Adrenal gland (tissue), 5 donors: ENCODE data around the gene ZYX.

Source experiments
- POLR2A ChIP-seq, 2 donors: fragments of 450-650 bp; IDR thresholded peaks; one replicate each; pipeline ENCODE4 v1.6.1; 2017; ENCODE audit warnings: antibody characterized with exemption in 2 of 2, mild to moderate bottlenecking in 2 of 2, moderate library complexity in 1 of 2
- TF ChIP-seq, protein P1 (sequence below), 6 experiments: fragments of 450-650 bp in 4 of 6; fragments of 200-600 bp in 2 of 6; sonication (generic) in 1 of 6; IDR thresholded peaks; 1 replicate in 5 of 6; 2 replicates in 1 of 6; pipeline versions ENCODE4 v1.5.1 to v1.8.0; 2016 to 2021; ENCODE audit warnings: antibody characterized with exemption in 6 of 6, mild to moderate bottlenecking in 2 of 6, moderate library complexity in 1 of 6
- donor health status: DM: no; HTN: no; CAD: no.

DNA sequence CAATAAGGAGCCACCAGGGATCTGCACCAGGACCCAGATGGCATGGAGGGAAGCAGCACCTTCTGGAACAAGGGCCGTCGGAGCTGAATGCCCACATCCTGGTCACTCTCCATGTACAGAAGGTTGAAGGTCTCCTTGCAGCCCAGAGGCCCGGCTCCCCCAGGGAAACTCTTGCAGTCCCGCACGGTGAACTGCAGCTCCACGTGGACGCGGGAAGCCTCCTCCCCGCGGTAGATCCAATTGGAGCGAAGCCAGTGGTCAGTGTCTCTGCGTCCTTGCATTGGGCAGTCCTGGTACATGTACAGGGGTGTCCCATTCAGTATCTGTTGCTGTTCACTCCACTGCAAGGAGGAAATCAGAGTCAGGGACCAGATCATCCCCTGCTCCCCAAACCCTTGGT, 20.1 kb downstream of the ZYX start:
- TF ChIP-seq, protein P1, sequence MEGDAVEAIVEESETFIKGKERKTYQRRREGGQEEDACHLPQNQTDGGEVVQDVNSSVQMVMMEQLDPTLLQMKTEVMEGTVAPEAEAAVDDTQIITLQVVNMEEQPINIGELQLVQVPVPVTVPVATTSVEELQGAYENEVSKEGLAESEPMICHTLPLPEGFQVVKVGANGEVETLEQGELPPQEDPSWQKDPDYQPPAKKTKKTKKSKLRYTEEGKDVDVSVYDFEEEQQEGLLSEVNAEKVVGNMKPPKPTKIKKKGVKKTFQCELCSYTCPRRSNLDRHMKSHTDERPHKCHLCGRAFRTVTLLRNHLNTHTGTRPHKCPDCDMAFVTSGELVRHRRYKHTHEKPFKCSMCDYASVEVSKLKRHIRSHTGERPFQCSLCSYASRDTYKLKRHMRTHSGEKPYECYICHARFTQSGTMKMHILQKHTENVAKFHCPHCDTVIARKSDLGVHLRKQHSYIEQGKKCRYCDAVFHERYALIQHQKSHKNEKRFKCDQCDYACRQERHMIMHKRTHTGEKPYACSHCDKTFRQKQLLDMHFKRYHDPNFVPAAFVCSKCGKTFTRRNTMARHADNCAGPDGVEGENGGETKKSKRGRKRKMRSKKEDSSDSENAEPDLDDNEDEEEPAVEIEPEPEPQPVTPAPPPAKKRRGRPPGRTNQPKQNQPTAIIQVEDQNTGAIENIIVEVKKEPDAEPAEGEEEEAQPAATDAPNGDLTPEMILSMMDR (IDR thresholded peaks at IDR 0.05) = no peak
- TF ChIP-seq POLR2A (IDR thresholded peaks at IDR 0.05) = no peak
